ENCODE results near the gene INSIG1.

Gene INSIG1

GRCh38 chr7:155296006-155296787 is 1.5 kb upstream of the INSIG1 start:
- no peak for TF ChIP-seq POLR2A (IDR thresholded peaks at IDR 0.05; ENCODE audit: low read length)
- no peak for TF ChIP-seq GATA1 (IDR thresholded peaks at IDR 0.05; ENCODE audit: low read depth, low read length)
- DNase-seq = no peak

- DNase-seq = peak; percentile 79 to 82
These were observed 726 bp upstream of the INSIG1 start for GRCh38 chr7:155296788-155297516.

GRCh38 chr7:155298288-155298833 is 683 bp downstream of the INSIG1 start:
- no peak for TF ChIP-seq GATA1 (IDR thresholded peaks at IDR 0.05; ENCODE audit: low read depth, low read length)
- no peak for TF ChIP-seq POLR2A (IDR thresholded peaks at IDR 0.05; ENCODE audit: low read length)
- DNase-seq = no peak

More at GRCh38 chr7:155296788-155297516, 726 bp upstream of the INSIG1 start:
- TF ChIP-seq POLR2A (IDR thresholded peaks at IDR 0.05; ENCODE audit: low read length) (no peak), GATA1 (IDR thresholded peaks at IDR 0.05; ENCODE audit: low read depth, low read length) (no peak)

- peak; percentile 82 for TF ChIP-seq GATA1 (IDR thresholded peaks at IDR 0.05; ENCODE audit: low read depth, low read length)
- TF ChIP-seq POLR2A (IDR thresholded peaks at IDR 0.05; ENCODE audit: low read length) = peak; percentile 91
- peak; percentile 90 to 92 for DNase-seq
These were observed 1.3 kb downstream of the INSIG1 start for GRCh38 chr7:155298834-155299534.

- TF ChIP-seq GATA1 (IDR thresholded peaks at IDR 0.05; ENCODE audit: low read depth, low read length) (no peak), POLR2A (IDR thresholded peaks at IDR 0.05; ENCODE audit: low read length) (peak; percentile 54)
- peak; percentile 40 to 61 for DNase-seq
These were observed 2.0 kb downstream of the INSIG1 start for GRCh38 chr7:155299535-155300202.

- TF ChIP-seq GATA1 (IDR thresholded peaks at IDR 0.05; ENCODE audit: low read depth, low read length) = no peak
- peak; percentile 85 for TF ChIP-seq POLR2A (IDR thresholded peaks at IDR 0.05; ENCODE audit: low read length)
- peak; percentile 18 to 37 for DNase-seq
These were observed 3.2 kb downstream of the INSIG1 start for GRCh38 chr7:155300641-155301452.

GRCh38 chr7:155303039-155303593 is 5.4 kb downstream of the INSIG1 start:
- DNase-seq = no peak
- TF ChIP-seq POLR2A (IDR thresholded peaks at IDR 0.05; ENCODE audit: low read length) (peak; percentile 38), GATA1 (IDR thresholded peaks at IDR 0.05; ENCODE audit: low read depth, low read length) (no peak)

- TF ChIP-seq GATA1 (IDR thresholded peaks at IDR 0.05; ENCODE audit: low read depth, low read length) (no peak), POLR2A (IDR thresholded peaks at IDR 0.05; ENCODE audit: low read length) (no peak)
- no peak for DNase-seq
These were observed 6.2 kb downstream of the INSIG1 start for GRCh38 chr7:155303897-155304296.

- TF ChIP-seq GATA1 (IDR thresholded peaks at IDR 0.05; ENCODE audit: low read depth, low read length) (no peak), POLR2A (IDR thresholded peaks at IDR 0.05; ENCODE audit: low read length) (peak; percentile 33)
- no peak for DNase-seq
These were observed 7.7 kb downstream of the INSIG1 start for GRCh38 chr7:155305231-155305904.

GRCh38 chr7:155306673-155307470 is 9.2 kb downstream of the INSIG1 start:
- DNase-seq = no peak
- TF ChIP-seq GATA1 (IDR thresholded peaks at IDR 0.05; ENCODE audit: low read depth, low read length) (no peak), POLR2A (IDR thresholded peaks at IDR 0.05; ENCODE audit: low read length) (peak; percentile 50)

Data from erythroblast (primary cell).